ENCODE measurements around the gene STAMBPL1.

GRCh38 chr10:88853155-88853881 is 26.7 kb upstream of the STAMBPL1 start:
- TF ChIP-seq CTCF (IDR thresholded peaks at IDR 0.05; ENCODE audit: low read depth, low read length) (no peak), EZH2phosphoT487 (IDR thresholded peaks at IDR 0.05; ENCODE audit: low read depth) (no peak)

Data from OCI-LY3 (cell line).